Activated naive CD4-positive, alpha-beta T cell treated with anti-CD3 and anti-CD28 coated beads for 36 hours (primary cell): ENCODE results near the gene GOLT1B. TPM values are rescaled to one million over a fixed set of nuclear protein-coding genes. Genes with fewer than 3 reads are reported as not detected.

ENCODE experiments used
- CTCF ChIA-PET: fragments of 350-600 bp; sonication (Branson Sonifier 250); formaldehyde crosslinking; loops from one replicate; lab custom pipeline; 2021; ENCODE audit warnings: antibody characterized with exemption; lab: Charles Lee
- DNase-seq: peaks from one replicate; pipeline ENCODE4 v3.0.0-alpha.2; 2020
- H3K27ac Mint-ChIP-seq: one replicate; pipeline ENCODE4 v1.8.0; 2021; ENCODE audit warnings: mild to moderate bottlenecking, mixed read lengths
- H3K27me3 Mint-ChIP-seq: one replicate; pipeline ENCODE4 v1.8.0; 2021; ENCODE audit warnings: low read depth, mixed read lengths
- H3K36me3 Mint-ChIP-seq: one replicate; pipeline ENCODE4 v1.8.0; 2021; ENCODE audit warnings: low read depth, mixed read lengths
- H3K4me1 Mint-ChIP-seq: one replicate; pipeline ENCODE4 v1.8.0; 2021; ENCODE audit warnings: low read depth, mixed read lengths
- H3K4me3 Mint-ChIP-seq: one replicate; pipeline ENCODE4 v1.8.0; 2021; ENCODE audit warnings: mild to moderate bottlenecking, moderate library complexity, mixed read lengths
- H3K9me3 Mint-ChIP-seq: one replicate; pipeline ENCODE4 v1.8.0; 2021; ENCODE audit warnings: mixed read lengths
- intact Hi-C: fragments of 100-400 bp; cut with micrococcal nuclease; formaldehyde crosslinking; loops from one replicate; pipeline ENCODE4 v1.15.1; 2023
- total RNA-seq, 2 experiments: library from RNA; stranded (reverse); gene quantifications; one replicate each; pipeline ENCODE4 v1.2.3, GENCODE V29; 2021

Gene GOLT1B
- total RNA-seq, 2 experiments from 2014 or later, result 36.2 to 36.8 TPM

DNA sequence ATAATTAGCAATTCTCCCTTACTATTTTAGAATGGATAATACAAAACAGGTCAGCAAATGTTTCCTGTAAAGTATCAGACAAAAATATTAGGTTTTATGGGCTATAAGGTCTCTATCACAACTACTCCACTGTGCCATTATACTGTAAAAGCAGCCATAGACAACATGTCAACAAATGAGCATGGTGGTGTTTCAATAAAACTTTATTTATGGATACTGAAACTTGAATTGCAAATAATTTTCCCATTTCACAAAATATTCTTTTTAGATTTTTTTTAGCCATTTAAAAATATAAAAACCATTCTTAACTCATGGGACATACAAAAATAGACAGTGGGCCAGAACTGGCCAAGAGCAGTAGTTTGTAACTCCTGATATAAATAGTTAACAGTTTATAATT is 15.6 kb upstream of the GOLT1B start:
- no peak overlapping the region for H3K4me3 Mint-ChIP-seq
- DNase-seq, result no peak
- CTCF ChIA-PET, result no interaction called here
- H3K9me3 Mint-ChIP-seq, result no peaks in the 10 kb centered on the region
- intact Hi-C loops, result no loop called here
- H3K27ac Mint-ChIP-seq, result no peak overlapping the region
- H3K27me3 Mint-ChIP-seq, result no peaks in the 10 kb centered on the region
- peaks cover 29% of the 10 kb centered on the region for H3K36me3 Mint-ChIP-seq
- H3K4me1 Mint-ChIP-seq, result peaks cover 2% of the 10 kb centered on the region

- H3K27me3 Mint-ChIP-seq, result no peaks in the 10 kb centered on the region
- H3K4me1 Mint-ChIP-seq, result peaks cover 33% of the 10 kb centered on the region
- peaks cover 38% of the 10 kb centered on the region for H3K36me3 Mint-ChIP-seq
- H3K27ac Mint-ChIP-seq, result no peak overlapping the region
- intact Hi-C loops, result loop anchor here (10.0 kb wide), 1 partner anchor 1125 kb away; the partner anchor contains the start of gene ETNK1
- no peak for DNase-seq
- no peaks in the 10 kb centered on the region for H3K9me3 Mint-ChIP-seq
- H3K4me3 Mint-ChIP-seq, result no peak overlapping the region
- CTCF ChIA-PET, result no interaction called here
Measured at GRCh38 chr12:21499765-21500164, 1.8 kb upstream of the GOLT1B start.

- Mint-ChIP-seq H3K27ac (no peak overlapping the region), H3K9me3 (no peaks in the 10 kb centered on the region), H3K4me3 (no peak overlapping the region), H3K4me1 (peaks cover 42% of the 10 kb centered on the region), H3K36me3 (peaks cover 28% of the 10 kb centered on the region), H3K27me3 (no peaks in the 10 kb centered on the region)
- intact Hi-C loops, result loop anchor here (1.0 to 10.0 kb wide), 11 partner anchors 8 to 1124 kb away; partner anchors contain the start of genes CMAS, ETNK1, LDHB and PYROXD1
- CTCF ChIA-PET, result interaction anchor here (0.6 to 2.3 kb wide), 3 partner anchors 56 to 179 kb away, joined by 3 to 9 read pairs (median 4); no protein-coding TSS in a partner anchor
- no peak for DNase-seq
Measured at GRCh38 chr12:21500786-21501257, 767 bp upstream of the GOLT1B start.

DNA sequence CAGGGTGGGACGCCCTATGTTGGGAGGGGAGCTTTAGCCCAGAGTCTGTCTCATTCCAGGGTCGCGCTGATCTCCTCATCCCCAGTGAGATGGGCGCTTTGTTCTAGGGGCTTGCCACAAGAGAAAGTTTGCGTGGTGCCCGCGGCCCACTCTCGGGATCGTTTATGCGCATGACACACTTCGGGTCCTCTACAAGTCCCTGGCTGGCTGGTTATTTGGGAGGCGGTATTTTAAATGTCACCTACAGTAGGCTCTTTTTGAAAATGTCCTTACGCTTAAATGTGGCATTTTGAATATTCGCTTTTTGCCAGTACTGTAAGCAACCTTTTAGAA is 541 bp downstream of the GOLT1B start:
- Mint-ChIP-seq H3K27ac (no peak overlapping the region), H3K27me3 (no peaks in the 10 kb centered on the region), H3K4me1 (peaks cover 44% of the 10 kb centered on the region), H3K4me3 (no peak overlapping the region), H3K9me3 (no peaks in the 10 kb centered on the region), H3K36me3 (peaks cover 17% of the 10 kb centered on the region)
- intact Hi-C loops, result loop anchor here (10.0 kb wide), 1 partner anchor 1123 kb away; the partner anchor contains the start of gene ETNK1
- peak; percentile 50 for DNase-seq
- CTCF ChIA-PET, result interaction anchor here (1.8 to 2.3 kb wide), 2 partner anchors 146 to 178 kb away, joined by 4 to 9 read pairs; no protein-coding TSS in a partner anchor

DNA sequence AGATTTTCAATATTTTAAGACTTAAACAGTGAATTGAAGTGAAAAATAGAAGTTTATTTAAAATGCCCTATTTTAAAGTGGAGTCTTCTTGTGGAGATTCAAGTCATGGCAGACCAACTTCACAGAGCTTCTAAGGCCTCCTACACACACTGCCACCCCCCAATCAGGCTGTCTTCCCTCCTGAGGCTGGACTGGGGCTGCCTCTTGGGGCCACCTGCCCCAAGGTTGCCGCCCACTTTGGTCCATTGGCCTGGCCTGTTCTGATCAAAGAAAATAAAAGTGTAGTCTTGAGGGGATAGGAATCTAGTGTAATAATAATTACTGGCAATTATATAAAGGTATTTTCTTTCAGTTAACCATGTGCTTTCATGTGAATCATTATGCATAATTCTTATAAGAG is 1.3 kb downstream of the GOLT1B start:
- Mint-ChIP-seq H3K9me3 (no peaks in the 10 kb centered on the region), H3K4me3 (no peak overlapping the region), H3K36me3 (peaks cover 10% of the 10 kb centered on the region), H3K27ac (no peak overlapping the region), H3K4me1 (peaks cover 42% of the 10 kb centered on the region), H3K27me3 (no peaks in the 10 kb centered on the region)
- CTCF ChIA-PET, result interaction anchor here (1.8 to 2.3 kb wide), 2 partner anchors 146 to 177 kb away, joined by 4 to 9 read pairs; no protein-coding TSS in a partner anchor
- no peak for DNase-seq
- intact Hi-C loops, result loop anchor here (10.0 kb wide), 1 partner anchor 1122 kb away; the partner anchor contains the start of gene ETNK1

- intact Hi-C loops, result loop anchor here (10.0 kb wide), 1 partner anchor 1119 kb away; the partner anchor contains the start of gene ETNK1
- CTCF ChIA-PET, result no interaction called here
- Mint-ChIP-seq H3K27me3 (no peaks in the 10 kb centered on the region), H3K4me3 (no peak overlapping the region), H3K27ac (no peak overlapping the region), H3K9me3 (no peaks in the 10 kb centered on the region), H3K36me3 (peaks cover 13% of the 10 kb centered on the region), H3K4me1 (peaks cover 53% of the 10 kb centered on the region)
- no peak for DNase-seq
Measured at GRCh38 chr12:21505888-21506287, 4.3 kb downstream of the GOLT1B start.

- intact Hi-C loops, result loop anchor here (10.0 kb wide), 1 partner anchor 1117 kb away; the partner anchor contains the start of gene ETNK1
- Mint-ChIP-seq H3K4me1 (peaks cover 50% of the 10 kb centered on the region), H3K36me3 (peaks cover 17% of the 10 kb centered on the region), H3K4me3 (no peak overlapping the region), H3K27me3 (no peaks in the 10 kb centered on the region), H3K27ac (no peak overlapping the region), H3K9me3 (no peaks in the 10 kb centered on the region)
- CTCF ChIA-PET, result interaction anchor here (1.7 kb wide), 1 partner anchor 12 kb away, joined by 6 read pairs; no protein-coding TSS in a partner anchor
- no peak for DNase-seq
Measured at GRCh38 chr12:21507849-21508248, 6.3 kb downstream of the GOLT1B start.

GRCh38 chr12:21509768-21510167 is 8.2 kb downstream of the GOLT1B start:
- Mint-ChIP-seq H3K27me3 (no peaks in the 10 kb centered on the region), H3K4me3 (peak overlapping the region; percentile 41), H3K4me1 (peaks cover 32% of the 10 kb centered on the region), H3K36me3 (peaks cover 21% of the 10 kb centered on the region), H3K27ac (peak overlapping the region; percentile 83), H3K9me3 (no peaks in the 10 kb centered on the region)
- CTCF ChIA-PET, result interaction anchor here (0.6 kb wide), 1 partner anchor 148 kb away, joined by 3 read pairs; no protein-coding TSS in a partner anchor
- peak; percentile 13 for DNase-seq
- intact Hi-C loops, result loop anchor here (1.0 to 10.0 kb wide), 2 partner anchors 8 to 1115 kb away; partner anchors contain the start of genes ETNK1, GOLT1B and RECQL

- Mint-ChIP-seq H3K27me3 (no peaks in the 10 kb centered on the region), H3K4me3 (no peak overlapping the region), H3K4me1 (no peaks in the 10 kb centered on the region), H3K9me3 (no peaks in the 10 kb centered on the region), H3K27ac (no peak overlapping the region), H3K36me3 (peaks cover 16% of the 10 kb centered on the region)
- intact Hi-C loops, result no loop called here
- CTCF ChIA-PET, result interaction anchor here (1.2 kb wide), 1 partner anchor 164 kb away, joined by 5 read pairs; no protein-coding TSS in a partner anchor
- DNase-seq, result no peak
Measured at GRCh38 chr12:21516281-21516680, 14.7 kb downstream of the GOLT1B start.

DNA sequence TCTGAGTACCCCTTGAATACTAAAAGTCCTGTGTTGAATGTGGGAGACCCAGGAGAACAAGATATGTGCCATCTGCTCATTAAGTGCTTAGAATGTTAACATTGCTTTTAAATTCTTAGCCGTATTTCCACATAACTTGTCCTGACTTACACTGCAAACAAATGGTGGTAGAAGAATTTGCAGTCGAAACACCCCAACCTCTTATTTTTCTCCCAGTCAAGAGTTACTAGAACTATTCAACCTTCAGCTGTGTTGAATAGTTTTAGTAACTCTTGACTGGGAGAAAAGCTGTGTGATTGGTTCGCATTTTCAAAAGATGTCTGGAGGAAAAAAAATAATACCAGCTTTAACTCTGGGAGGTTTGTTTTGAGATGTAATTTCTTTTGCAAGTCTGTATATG is 16.9 kb downstream of the GOLT1B start:
- DNase-seq, result no peak
- CTCF ChIA-PET, result no interaction called here
- H3K4me3 Mint-ChIP-seq, result no peak overlapping the region
- peaks cover 8% of the 10 kb centered on the region for H3K36me3 Mint-ChIP-seq
- no peak overlapping the region for H3K27ac Mint-ChIP-seq
- no peaks in the 10 kb centered on the region for H3K4me1 Mint-ChIP-seq
- intact Hi-C loops, result no loop called here
- H3K27me3 Mint-ChIP-seq, result no peaks in the 10 kb centered on the region
- no peaks in the 10 kb centered on the region for H3K9me3 Mint-ChIP-seq

GRCh38 chr12:21521541-21521940 is 20.0 kb downstream of the GOLT1B start:
- Mint-ChIP-seq H3K27me3 (no peaks in the 10 kb centered on the region), H3K27ac (no peak overlapping the region), H3K36me3 (peaks cover 5% of the 10 kb centered on the region), H3K4me3 (no peak overlapping the region), H3K4me1 (no peaks in the 10 kb centered on the region), H3K9me3 (peaks cover 7% of the 10 kb centered on the region)
- intact Hi-C loops, result no loop called here
- no peak for DNase-seq
- CTCF ChIA-PET, result no interaction called here

- intact Hi-C loops, result no loop called here
- H3K4me3 Mint-ChIP-seq, result no peak overlapping the region
- H3K27me3 Mint-ChIP-seq, result peaks cover 3% of the 10 kb centered on the region
- no peak for DNase-seq
- CTCF ChIA-PET, result no interaction called here
- peaks cover 7% of the 10 kb centered on the region for H3K9me3 Mint-ChIP-seq
- H3K36me3 Mint-ChIP-seq, result peaks cover 2% of the 10 kb centered on the region
- no peak overlapping the region for H3K27ac Mint-ChIP-seq
- peaks cover 2% of the 10 kb centered on the region for H3K4me1 Mint-ChIP-seq
Measured at GRCh38 chr12:21523148-21523547, 21.6 kb downstream of the GOLT1B start.

- Mint-ChIP-seq H3K9me3 (peaks cover 7% of the 10 kb centered on the region), H3K4me3 (peak within 1 kb of the TSS; percentile 59), H3K36me3 (no peaks in the 10 kb centered on the region), H3K4me1 (peaks cover 2% of the 10 kb centered on the region), H3K27me3 (peaks cover 20% of the 10 kb centered on the region), H3K27ac (no peak within 1 kb of the TSS)
- DNase-seq, result no peak
- CTCF ChIA-PET, result no interaction called here
- intact Hi-C loops, result no loop called here
Measured at GRCh38 chr12:21526053-21526452, 24.5 kb downstream of the GOLT1B start, which contains the start of gene SPX. TSS of gene SPX (plus strand) at chr12:21526296. CDS start at chr12:21526473, 177 bp downstream.
